Natural killer cell (primary cell): ENCODE measurements around the gene TRAPPC2B. TPM values are rescaled to one million over a fixed set of nuclear protein-coding genes. Genes with fewer than 3 reads are reported as not detected.

Source experiments
- ATAC-seq, 3 donors: fragments of 150-1000 bp in 2 of 3; fragments of 200-7000 bp in 1 of 3; cut with Tn5 transposase; 1 replicate in 1 of 3; 2 replicates in 2 of 3; pipeline ENCODE4 v1.10.0; 2021; ENCODE audit warnings: mild to moderate bottlenecking in 2 of 3, moderate library complexity in 2 of 3
- DNase-seq, 2 donors: peaks; one replicate each; pipeline versions ENCODE4 v3.0.0 to v3.0.0-alpha.2; 2013 to 2021; ENCODE audit warnings: mixed read lengths in 1 of 2
- H3K27ac ChIP-seq: one replicate; pipeline ENCODE4 v1.5.1; 2013; ENCODE audit warnings: mild to moderate bottlenecking, low read length
- H3K27me3 ChIP-seq: one replicate; pipeline ENCODE4 v1.6.1; 2013; ENCODE audit warnings: low read length; ENCODE audit not compliant: control insufficient read depth, insufficient read depth
- H3K36me3 ChIP-seq: one replicate; pipeline ENCODE4 v1.6.1; 2013; ENCODE audit warnings: low read length; ENCODE audit not compliant: control insufficient read depth, insufficient read depth
- H3K4me1 ChIP-seq: one replicate; pipeline ENCODE4 v1.6.1; 2013; ENCODE audit warnings: low read length; ENCODE audit not compliant: control insufficient read depth, insufficient read depth
- H3K4me3 ChIP-seq: one replicate; pipeline ENCODE4 v1.5.1; 2013; ENCODE audit warnings: low read length
- H3K9me3 ChIP-seq: one replicate; pipeline ENCODE4 v1.6.1; 2013; ENCODE audit warnings: low read length; ENCODE audit not compliant: control insufficient read depth, insufficient read depth
- H3K27ac Mint-ChIP-seq, 2 donors: one replicate each; pipeline ENCODE4 v1.8.0; 2022; ENCODE audit warnings: mild to moderate bottlenecking in 2 of 2, mixed read lengths in 2 of 2, moderate library complexity in 1 of 2
- H3K27me3 Mint-ChIP-seq, 2 donors: one replicate each; pipeline ENCODE4 v1.8.0; 2022; ENCODE audit warnings: low read depth in 2 of 2, mixed read lengths in 2 of 2
- H3K36me3 Mint-ChIP-seq: one replicate; pipeline ENCODE4 v1.8.0; 2022; ENCODE audit warnings: mixed read lengths
- H3K4me1 Mint-ChIP-seq, 2 donors: one replicate each; pipeline ENCODE4 v1.8.0; 2022; ENCODE audit warnings: mixed read lengths in 2 of 2
- H3K4me3 Mint-ChIP-seq: one replicate; pipeline ENCODE4 v1.8.0; 2022; ENCODE audit warnings: mild to moderate bottlenecking, moderate library complexity, mixed read lengths
- H3K9me3 Mint-ChIP-seq, 2 donors: one replicate each; pipeline ENCODE4 v1.8.0; 2022; ENCODE audit warnings: mixed read lengths in 2 of 2
- CTCF ChIP-seq: fragments of 200-600 bp; IDR thresholded peaks from one replicate; pipeline ENCODE4 v1.8.0; 2022; ENCODE audit warnings: antibody characterized with exemption
- WGBS: methylation state at CpG from one replicate; pipeline ENCODE4 v1.1.7; 2013; ENCODE audit warnings: missing lambda C conversion rate; ENCODE audit not compliant: insufficient coverage; 5-methylcytosine and 5-hydroxymethylcytosine counted together
- intact Hi-C: fragments of 100-400 bp; cut with micrococcal nuclease; formaldehyde crosslinking; loops from one replicate; pipeline ENCODE4 v1.14.2; 2022
- total RNA-seq, 4 donors: library from RNA; stranded (reverse); fragments of 120-200 nt in 1 of 4; gene quantifications; one replicate each; pipeline versions ENCODE4 v1.2.3 to v1.2.4, GENCODE V29; 2013 to 2022

TRAPPC2B gene
- total RNA-seq, 3 donors from 2014 or later (not counting 1 experiment from before 2014, with no cell fraction given) = 7.4 to 15.6 (median 13.7) TPM

GRCh38 chr19:57319869-57320179, 43.5 kb upstream of the TRAPPC2B start:
- Histone ChIP-seq H3K27me3 (peaks cover 13% of the 10 kb centered on the region), H3K36me3 (peaks cover 10% of the 10 kb centered on the region), H3K4me1 (peaks cover 24% of the 10 kb centered on the region), H3K27ac (peak overlapping the region; percentile 94), H3K9me3 (no peaks in the 10 kb centered on the region), H3K4me3 (peak overlapping the region; percentile 81)
- peak overlapping the region; percentile 95 to 99 for H3K27ac Mint-ChIP-seq
- DNase-seq (no peak), ATAC-seq (no peak)
- peaks cover 0 to 2% of the 10 kb centered on the region in 2 donors for H3K9me3 Mint-ChIP-seq
- WGBS = 0% methylated on average over 1 of the region's 1 CpG
- peak overlapping the region; percentile 94 for H3K4me3 Mint-ChIP-seq
- intact Hi-C loops = loop anchor here (1.0 to 2.0 kb wide), 3 partner anchors 31 to 80 kb away; partner anchors contain the start of genes ZNF304, ZNF460 and ZNF805
- peaks cover 32% of the 10 kb centered on the region in 2 donors for H3K27me3 Mint-ChIP-seq
- TF ChIP-seq CTCF = no peak
- peaks cover 22% of the 10 kb centered on the region for H3K36me3 Mint-ChIP-seq
- peaks cover 27 to 35% of the 10 kb centered on the region in 2 donors for H3K4me1 Mint-ChIP-seq

- H3K4me1 ChIP-seq = peaks cover 24% of the 10 kb centered on the region
- Mint-ChIP-seq H3K27me3 (peaks cover 26% of the 10 kb centered on the region in 2 donors), H3K9me3 (peaks cover 0 to 2% of the 10 kb centered on the region in 2 donors), H3K36me3 (peaks cover 23% of the 10 kb centered on the region), H3K4me1 (peaks cover 27 to 35% of the 10 kb centered on the region in 2 donors), H3K4me3 (peak within 1 kb of the TSS; percentile 94), H3K27ac (peak within 1 kb of the TSS; percentile 95 to 99)
- peaks cover 2% of the 10 kb centered on the region for H3K9me3 ChIP-seq
- 1% methylated on average over 71 of the region's 71 CpGs for WGBS
- H3K36me3 ChIP-seq = peaks cover 16% of the 10 kb centered on the region
- intact Hi-C loops = loop anchor here (1.0 to 2.0 kb wide), 3 partner anchors 31 to 80 kb away; partner anchors contain the start of genes ZNF304, ZNF460 and ZNF805
- DNase-seq = peak; percentile 94 to 96
- H3K27me3 ChIP-seq = peaks cover 13% of the 10 kb centered on the region
- no peak for TF ChIP-seq CTCF
- peak within 1 kb of the TSS; percentile 94 for H3K27ac ChIP-seq
- peak; percentile 95 to 99 (median 98) for ATAC-seq
- peak within 1 kb of the TSS; percentile 81 for H3K4me3 ChIP-seq
These were observed 42.9 kb upstream of the TRAPPC2B start, which contains the start of gene ZNF543 for GRCh38 chr19:57320180-57321084. Gene ZNF543, plus strand, starts transcription at chr19:57320472. Its CDS starts 382 bp downstream, at chr19:57320854.

DNA sequence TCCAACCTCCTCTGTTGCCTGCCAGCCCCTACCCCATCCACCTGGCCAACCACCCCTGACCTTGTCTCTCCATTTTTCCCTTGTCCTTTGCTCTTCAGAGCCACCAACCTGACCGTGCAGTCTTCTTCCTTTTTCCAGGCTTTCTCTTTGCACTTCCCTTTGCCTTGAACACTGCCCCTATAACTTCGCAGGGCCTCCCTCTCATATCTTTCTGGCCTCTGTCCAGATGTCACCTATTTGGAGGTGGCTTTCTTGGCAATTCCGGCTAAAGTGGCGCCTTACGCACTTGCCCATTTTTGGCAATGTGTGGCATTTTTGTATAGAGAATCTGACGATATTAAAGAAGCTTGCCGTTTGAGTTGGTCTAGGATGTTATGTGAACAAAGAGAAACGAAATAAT, 42.2 kb upstream of the TRAPPC2B start:
- TF ChIP-seq CTCF = no peak
- peaks cover 0 to under 1% of the 10 kb centered on the region in 2 donors for H3K9me3 Mint-ChIP-seq
- ATAC-seq (no peak), DNase-seq (no peak)
- Histone ChIP-seq H3K4me3 (peak overlapping the region; percentile 81), H3K4me1 (peaks cover 24% of the 10 kb centered on the region), H3K27me3 (peaks cover 11% of the 10 kb centered on the region), H3K9me3 (peaks cover 2% of the 10 kb centered on the region), H3K36me3 (peaks cover 19% of the 10 kb centered on the region), H3K27ac (peak overlapping the region; percentile 94)
- H3K4me3 Mint-ChIP-seq = peak overlapping the region; percentile 94
- H3K27me3 Mint-ChIP-seq = peaks cover 19 to 20% of the 10 kb centered on the region in 2 donors
- H3K4me1 Mint-ChIP-seq = peaks cover 27 to 35% of the 10 kb centered on the region in 2 donors
- peak overlapping the region; percentile 95 to 99 for H3K27ac Mint-ChIP-seq
- WGBS = 58% methylated on average over 8 of the region's 8 CpGs
- H3K36me3 Mint-ChIP-seq = peaks cover 23% of the 10 kb centered on the region
- intact Hi-C loops = loop anchor here (2.0 kb wide), 1 partner anchor 40 kb away; the partner anchor contains the start of gene ZNF460
